K562 (cell line): Measurements from ENCODE around the gene GTF2A1L. TPM values are rescaled to one million over a fixed set of nuclear protein-coding genes. Genes with fewer than 3 reads are reported as not detected.
A peak's percentile ranks its signal among the peaks of the same experiment; 100 is the strongest.

Experiments
- ATAC-seq: fragments of 200-7000 bp; cut with Tn5 transposase; 3 replicates; pipeline ENCODE4 v1.9.1; 2020; ENCODE audit warnings: moderate library complexity
- BruUV-seq: library from RNA; stranded (reverse); fragments of 400-500 nt; replicated peaks from 2 replicates; lab custom pipeline; 2021; lab: Mats Ljungman, UMichigan
- CTCF ChIA-PET: fragments of 300-600 bp; formaldehyde crosslinking; extraction: SDS; loops from one replicate; lab custom pipeline; 2021; ENCODE audit warnings: low intra/inter-chr PET ratio; lab: Yijun Ruan, JAX
- POLR2A ChIA-PET: fragments of 300-600, 350-650 bp; sonication (Branson Sonifier 250); formaldehyde crosslinking; extraction: SDS; loops from one replicate; lab custom pipeline; 2021; ENCODE audit warnings: antibody characterized with exemption, inconsistent platforms; lab: Yijun Ruan, JAX
- DNase-seq, 4 experiments: peaks; one replicate each; pipeline versions ENCODE4 v3.0.0 to v3.0.0-alpha.2; 2011 to 2018; ENCODE audit warnings: low spot score in 3 of 4, mixed read lengths in 3 of 4; ENCODE audit errors: extremely low read depth in 1 of 4
- FAIRE-seq: peaks from 2 replicates; lab custom pipeline; 2011; peaks lifted over from hg19 to GRCh38; lab: Jason Lieb, UNC
- H2AFZ ChIP-seq: 2 replicates; pipeline ENCODE4 v1.6.0; 2011; ENCODE audit warnings: low read depth, low read length, control low read depth, inconsistent platforms
- H3K27ac ChIP-seq: fragments of 200-600 bp; 3 replicates; pipeline ENCODE4 v1.8.0; 2011; ENCODE audit warnings: low read depth, mild to moderate bottlenecking, control low read depth, inconsistent platforms, low read length, moderate library complexity, mixed read lengths; ENCODE audit errors: extremely low read depth
- H3K27me3 ChIP-seq, 2 experiments: fragments of 300-600 bp in 1 of 2; 2 replicates in 1 of 2; 3 replicates in 1 of 2; pipeline versions ENCODE4 v1.6.0 to v1.8.0; 2011; ENCODE audit warnings: inconsistent platforms in 2 of 2, low read length in 2 of 2, mild to moderate bottlenecking in 1 of 2, mixed read lengths in 1 of 2, moderate library complexity in 1 of 2; ENCODE audit not compliant: control insufficient read depth in 2 of 2, insufficient read depth in 2 of 2
- H3K36me3 ChIP-seq: fragments of 300-600 bp; 3 replicates; pipeline ENCODE4 v1.8.0; 2011; ENCODE audit warnings: mild to moderate bottlenecking, low read length, inconsistent platforms; ENCODE audit not compliant: control insufficient read depth, insufficient read depth
- H3K4me1 ChIP-seq, 2 experiments: fragments of 200-600 bp in 1 of 2; replicated peaks in 1 of 2; 2 replicates in 1 of 2; 3 replicates in 1 of 2; pipeline versions ENCODE4 v1.5.1 to v1.8.0; 2011; ENCODE audit warnings: inconsistent platforms in 2 of 2, low read length in 2 of 2, mild to moderate bottlenecking in 1 of 2, mixed read lengths in 1 of 2, moderate library complexity in 1 of 2; ENCODE audit not compliant: control insufficient read depth in 2 of 2, insufficient read depth in 2 of 2
- H3K4me2 ChIP-seq: 2 replicates; pipeline ENCODE4 v1.6.1; 2011; ENCODE audit warnings: low read length, control low read depth, inconsistent platforms, mixed read lengths; ENCODE audit not compliant: insufficient read depth
- H3K4me3 ChIP-seq: fragments of 200-600 bp; sonication (generic), shearing (Covaris generic); 2 replicates; pipeline ENCODE4 v1.5.1; 2016; ENCODE audit warnings: control low read depth, inconsistent platforms
- H3K79me2 ChIP-seq: fragments of 200-600 bp; 3 replicates; pipeline ENCODE4 v1.8.0; 2011; ENCODE audit warnings: low read length, inconsistent platforms; ENCODE audit not compliant: control insufficient read depth, insufficient read depth
- H3K9ac ChIP-seq, 2 experiments: 2 replicates each; pipeline versions ENCODE4 v1.6.0 to v1.6.1; 2011; ENCODE audit warnings: low read depth in 2 of 2, low read length in 2 of 2, control low read depth in 1 of 2, inconsistent platforms in 1 of 2, mild to moderate bottlenecking in 1 of 2, mixed read lengths in 1 of 2; ENCODE audit not compliant: insufficient read depth in 1 of 2
- H3K9me1 ChIP-seq: one replicate; pipeline ENCODE4 v1.6.0; 2011; ENCODE audit warnings: inconsistent platforms, mild to moderate bottlenecking, low read length, moderate library complexity; ENCODE audit not compliant: control insufficient read depth, insufficient read depth
- H3K9me3 ChIP-seq: replicated peaks from 2 replicates; pipeline ENCODE4 v1.5.1; 2011; ENCODE audit warnings: low read depth, low read length, inconsistent platforms; ENCODE audit not compliant: control insufficient read depth, insufficient read depth
- H4K20me1 ChIP-seq: replicated peaks from 2 replicates; pipeline ENCODE4 v1.6.1; 2011; ENCODE audit warnings: low read length, inconsistent platforms, mixed read lengths; ENCODE audit not compliant: control insufficient read depth, insufficient read depth
- ATF6 ChIP-seq: sonication (generic); formaldehyde crosslinking; IDR thresholded peaks from 2 replicates; pipeline ENCODE4 v1.4.0; 2020; ENCODE audit warnings: mild to moderate bottlenecking, missing genetic modification reagents
- HDAC6 ChIP-seq: IDR thresholded peaks from 2 replicates; pipeline ENCODE4 v1.6.1; 2012; ENCODE audit warnings: low read depth, mild to moderate bottlenecking, control low read depth, inconsistent platforms, low read length, moderate library complexity
- MCM3 ChIP-seq: fragments of 450-650 bp; IDR thresholded peaks from 2 replicates; pipeline ENCODE4 v1.6.1; 2016
- MITF ChIP-seq: IDR thresholded peaks from 2 replicates; pipeline ENCODE4 v1.6.1; 2014; ENCODE audit warnings: antibody characterized with exemption
- MLLT1 ChIP-seq, 2 experiments: fragments of 450-650 bp; IDR thresholded peaks; 2 replicates each; pipeline ENCODE4 v1.6.1; 2016
- PHB2 ChIP-seq: fragments of 450-650 bp; IDR thresholded peaks from 2 replicates; pipeline ENCODE4 v1.6.1; 2017; ENCODE audit warnings: low read depth
- THRAP3 ChIP-seq: fragments of 450-650 bp; IDR thresholded peaks from 2 replicates; pipeline ENCODE4 v1.6.1; 2016; ENCODE audit warnings: mild to moderate bottlenecking, inconsistent platforms, borderline replicate concordance
- ZNF764 ChIP-seq: fragments of 250-450 bp; sonication (Bioruptor Pico); IDR thresholded peaks from 2 replicates; pipeline ENCODE4 v1.4.0; 2020; ENCODE audit warnings: low read depth, mild to moderate bottlenecking, moderate library complexity
- WGBS: fragments of 100-300 bp; shearing (Covaris generic); methylation state at CpG from one replicate; pipeline ENCODE4 v1.1.6; 2016; ENCODE audit warnings: low coverage, mixed read lengths; ENCODE audit not compliant: insufficient coverage; ENCODE audit errors: missing lambda C conversion rate; 5-methylcytosine and 5-hydroxymethylcytosine counted together
- in situ Hi-C: fragments of 300-500 bp; cut with MboI; formaldehyde crosslinking; loops from 4 replicates; pipeline ENCODE4 v1.15.0; 2018; ENCODE audit warnings: inconsistent platforms, mixed read lengths
- intact Hi-C: fragments of 100-400 bp; cut with micrococcal nuclease; formaldehyde crosslinking; loops from 2 replicates; pipeline ENCODE4 v1.14.2; 2022
- polyA plus RNA-seq, 8 experiments: library from polyadenylated mRNA; depleted of rRNA in 4 of 8; stranded (reverse) in 5 of 8; unstranded in 3 of 8; fragments of >200 nt; fragmentation: Nextera tagmentation in 2 of 8; fragmentation: Illumina TruSeq in 1 of 8; extraction: Ambion mirVana in 2 of 8; extraction: Trizol in 1 of 8; gene quantifications; 2 replicates each; pipeline versions ENCODE4 v1.2.1 to v1.2.3, GENCODE V29; 2011 to 2014; ENCODE audit warnings: inconsistent platforms in 1 of 8, missing spikeins in 1 of 8
- total RNA-seq, 7 experiments: library from RNA; depleted of rRNA in 6 of 7; stranded (reverse); fragments of >200 nt in 6 of 7; fragmentation: Illumina TruSeq in 2 of 7; extraction: Trizol in 2 of 7; gene quantifications; 2 replicates each; pipeline versions ENCODE4 v1.2.1 to v1.2.3, GENCODE V29; 2011 to 2021; ENCODE audit warnings: low replicate concordance in 1 of 7

The GTF2A1L gene
- total and polyA plus RNA-seq, 9 of the 15 experiments (the other 6 are each of a cell fraction or from before 2014, with no cell fraction given), result 0.05 to 0.35 (median 0.12) TPM; not detected in 5

- WGBS, result 4% methylated on average over 7 of the region's 7 CpGs
Measured at GRCh38 chr2:48709096-48710034, 91.7 kb downstream of the GTF2A1L start.

More at GRCh38 chr2:48709096-48710034, 91.7 kb downstream of the GTF2A1L start:
- ATAC-seq, result no peak; the same call in 2 of the 3 replicates
- CTCF ChIA-PET, result no interaction called here
- TF ChIP-seq HDAC6, result no peak
- no peak for TF ChIP-seq MCM3
- TF ChIP-seq ZNF764 (CRISPR knock-in tag), result no peak
- no peak for TF ChIP-seq ATF6 (CRISPR knock-in tag)
- TF ChIP-seq PHB2, result no peak
- no peak for TF ChIP-seq MLLT1 (IDR thresholded peaks at IDR 0.05)
- TF ChIP-seq MITF, result no peak
- no peak for TF ChIP-seq THRAP3
- BruUV-seq, result no TSS peak
- Histone ChIP-seq H3K36me3 (no peaks in the 10 kb centered on the region), H3K79me2 (no peaks in the 10 kb centered on the region), H2AFZ (0 out of 2 replicates have a peak overlapping the region, but pooled peaks have one; percentile 16), H4K20me1 (no peaks in the 10 kb centered on the region), H3K4me2 (no peak overlapping the region), H3K4me1 (peaks cover 0 to 19% of the 10 kb centered on the region in 2 experiments; a peak in 2 of 5 replicates), H3K4me3 (no peak overlapping the region), H3K27ac (no peak overlapping the region), H3K9me1 (no peaks in the 10 kb centered on the region), H3K9ac (no peak overlapping the region), H3K27me3 (no peaks in the 10 kb centered on the region), H3K9me3 (peaks cover 2% of the 10 kb centered on the region; the same call in 1 of the 2 replicates)
- no peak for DNase-seq
- FAIRE-seq, result no peak
- in situ Hi-C loops, result no loop called here
- intact Hi-C loops, result no loop called here
- POLR2A ChIA-PET, result interaction anchor here (0.6 kb wide), 1 partner anchor 913 kb away, joined by 3 read pairs; no protein-coding TSS in a partner anchor
